Pons (tissue), 1 donor: ENCODE results near the gene RTRAF.

Experiments used
- DNase-seq: peaks from one replicate; pipeline ENCODE4 v3.0.0-alpha.2; 2016; ENCODE audit warnings: low spot score

RTRAF gene

DNA sequence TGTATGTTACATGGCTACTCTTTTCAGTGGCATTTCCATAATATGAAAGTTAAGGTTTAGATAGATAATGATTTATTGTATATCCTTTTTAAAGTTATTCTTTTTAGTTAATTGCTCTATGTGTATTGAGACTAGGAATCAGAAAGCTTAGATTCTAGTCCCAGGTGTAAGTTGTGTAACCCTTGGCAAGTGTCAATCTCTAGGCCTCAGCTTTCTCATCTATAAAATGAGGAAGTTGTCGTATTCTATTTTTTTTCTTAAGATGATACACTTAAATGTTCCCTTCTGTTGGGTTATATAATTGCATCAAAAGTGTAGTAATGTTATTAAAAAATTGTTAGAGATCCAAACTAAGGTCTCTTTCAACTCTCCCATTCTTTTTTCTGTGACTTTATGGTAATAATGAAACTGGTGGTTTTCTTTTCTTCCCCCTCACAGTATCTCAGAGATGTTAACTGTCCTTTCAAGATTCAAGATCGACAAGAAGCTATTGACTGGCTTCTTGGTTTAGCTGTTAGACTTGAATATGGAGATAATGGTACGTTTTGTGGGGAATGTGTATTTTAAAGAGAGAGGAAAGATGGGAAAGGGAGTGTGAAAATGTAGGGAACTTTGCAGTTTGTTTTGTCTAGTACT lies 4.1 kb downstream of the RTRAF start:
- DNase-seq, result no peak

DNA sequence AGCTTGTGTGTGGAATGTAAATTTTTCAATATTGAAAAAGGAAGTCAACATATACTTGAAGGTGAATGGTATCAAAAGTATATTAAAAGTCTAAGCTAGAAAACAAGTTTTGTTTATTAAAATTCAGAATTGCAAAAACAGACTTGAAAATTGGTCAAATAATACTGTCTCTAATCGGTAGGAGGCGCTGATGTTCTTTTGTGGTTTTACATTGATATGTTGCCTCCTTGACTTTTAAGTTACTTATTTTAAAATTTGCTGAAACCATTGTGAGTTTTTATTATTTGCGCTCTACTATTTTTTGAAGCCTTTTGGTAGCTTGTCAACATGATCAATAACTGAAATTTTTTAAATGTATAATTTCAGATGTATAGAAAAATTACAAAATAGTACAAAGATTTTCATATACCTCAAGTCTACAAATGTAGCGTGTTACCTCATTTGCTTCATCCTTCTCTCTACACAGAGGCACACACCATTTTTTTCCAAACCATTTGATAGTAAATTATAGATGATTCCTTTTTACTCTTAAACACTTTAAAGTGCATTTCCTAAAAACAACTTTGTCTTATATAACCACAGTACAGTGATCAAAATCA lies 6.9 kb downstream of the RTRAF start:
- DNase-seq, result peak; percentile 68

DNA sequence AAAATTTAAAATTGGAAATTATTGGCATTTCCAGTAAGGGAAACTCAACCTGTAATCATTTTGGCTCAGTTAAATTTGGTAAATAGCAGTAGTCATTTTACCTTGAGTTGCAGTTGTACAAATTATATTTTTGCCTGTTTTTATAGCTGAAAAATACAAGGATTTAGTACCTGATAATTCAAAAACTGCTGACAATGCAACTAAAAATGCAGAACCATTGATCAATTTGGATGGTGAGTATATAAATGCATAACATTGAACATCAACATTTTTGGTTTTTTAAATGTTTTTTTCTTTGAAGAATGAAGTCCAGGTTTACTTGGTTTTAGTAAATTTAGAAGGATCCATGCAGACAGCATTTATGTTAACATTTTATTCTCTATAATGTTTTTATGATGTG lies 9.0 kb downstream of the RTRAF start:
- no peak for DNase-seq

DNA sequence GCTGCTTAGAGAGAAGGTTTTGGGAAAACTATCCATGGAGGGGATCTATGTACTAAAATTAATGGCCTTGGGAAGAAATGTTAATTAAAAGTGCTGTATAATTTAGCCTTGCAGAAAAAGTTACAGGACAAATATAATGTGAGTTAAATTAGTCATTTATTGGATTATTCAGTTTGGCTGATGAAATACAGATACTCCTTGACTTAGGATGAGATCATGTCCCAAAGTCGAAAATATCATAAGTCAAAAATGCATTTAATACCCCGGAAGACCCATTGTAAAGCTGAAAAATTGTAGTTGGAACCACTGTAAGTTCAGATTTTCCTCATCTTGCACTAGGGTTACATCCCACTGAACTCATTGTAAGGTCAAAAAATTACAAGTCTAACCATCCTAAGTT lies 9.7 kb downstream of the RTRAF start:
- DNase-seq, result no peak

DNA sequence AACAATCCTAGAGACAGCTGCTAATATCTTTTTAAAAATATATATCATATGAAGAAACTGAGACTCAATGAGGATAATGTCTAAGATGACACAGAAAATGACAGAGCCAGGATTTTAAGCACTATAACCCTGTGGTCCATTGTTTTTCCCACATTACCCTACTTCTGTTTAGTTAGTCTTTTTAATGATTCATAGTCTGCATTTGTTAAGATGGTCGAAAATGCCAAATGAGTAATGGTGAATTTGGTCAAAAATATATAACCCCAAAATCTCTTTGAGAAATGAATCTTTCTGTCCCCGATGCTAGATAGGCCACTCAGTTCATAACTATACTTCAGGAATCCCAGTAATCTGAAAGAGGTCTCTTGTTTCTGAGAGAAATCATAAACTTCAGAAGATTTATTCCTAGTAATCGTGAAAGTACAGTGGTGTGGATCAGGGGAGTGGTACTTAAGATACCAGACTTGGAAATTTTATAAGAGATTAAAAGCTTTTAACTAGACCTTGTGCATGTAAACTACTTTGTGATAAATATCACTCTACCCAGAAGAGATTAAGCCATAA lies 10.8 kb downstream of the RTRAF start:
- DNase-seq, result no peak

DNA sequence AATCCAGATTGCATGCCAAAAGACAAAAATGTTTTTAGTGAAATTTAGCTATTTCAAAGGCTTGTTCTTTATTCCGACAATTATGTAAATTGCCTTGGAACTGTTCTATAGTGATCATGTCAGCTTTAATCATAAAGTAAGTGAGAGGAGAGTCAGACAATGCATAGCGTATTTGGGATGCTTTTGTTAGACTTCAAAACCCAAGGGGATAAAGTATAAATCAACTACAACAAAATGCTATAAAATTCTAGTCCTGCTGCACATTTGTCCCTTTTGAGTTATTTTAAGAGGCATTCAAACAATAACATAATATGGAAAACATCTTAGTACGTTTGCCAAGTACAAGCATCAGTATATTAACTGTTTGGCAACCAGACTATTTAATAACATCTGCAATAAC lies 11.3 kb downstream of the RTRAF start:
- DNase-seq, result no peak

DNA sequence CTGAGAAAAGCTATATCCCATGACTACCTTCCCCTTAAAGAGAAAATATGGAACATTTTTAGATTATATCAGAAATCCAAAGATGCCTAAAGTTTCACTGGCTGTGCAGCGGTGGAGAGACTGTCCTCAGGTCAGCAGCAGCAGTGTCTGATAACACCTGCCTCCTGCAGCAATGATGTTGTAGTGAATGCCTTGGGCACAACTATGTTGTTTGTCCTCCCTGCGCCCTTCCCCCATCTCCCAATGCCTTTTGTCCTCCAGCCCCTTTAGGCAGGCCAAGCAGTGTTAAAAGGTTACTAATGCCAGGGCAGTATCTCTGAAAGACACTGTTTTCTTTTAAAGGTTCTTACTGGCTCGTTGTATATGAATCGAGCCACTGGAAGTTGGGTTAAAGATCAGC lies 13.2 kb downstream of the RTRAF start:
- no peak for DNase-seq

DNA sequence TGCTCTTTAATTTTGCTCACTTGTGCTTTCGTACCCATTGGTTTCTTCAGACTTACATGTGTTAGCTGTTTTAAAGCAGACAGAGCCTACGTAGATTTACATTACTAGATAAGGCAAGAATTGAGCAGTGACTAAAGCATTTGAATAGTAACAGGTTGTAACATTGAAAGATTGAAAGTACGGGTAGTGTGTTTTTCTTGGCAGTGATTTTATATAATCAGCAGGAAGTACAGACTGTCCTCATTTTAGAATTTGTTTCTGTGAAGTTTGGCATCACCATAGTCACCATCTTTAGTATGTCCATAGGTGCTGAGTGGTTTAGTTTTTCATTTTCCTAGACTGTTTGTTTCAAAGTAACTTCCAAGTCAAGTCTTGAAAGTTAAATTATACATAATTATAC lies 14.0 kb downstream of the RTRAF start:
- no peak for DNase-seq

DNA sequence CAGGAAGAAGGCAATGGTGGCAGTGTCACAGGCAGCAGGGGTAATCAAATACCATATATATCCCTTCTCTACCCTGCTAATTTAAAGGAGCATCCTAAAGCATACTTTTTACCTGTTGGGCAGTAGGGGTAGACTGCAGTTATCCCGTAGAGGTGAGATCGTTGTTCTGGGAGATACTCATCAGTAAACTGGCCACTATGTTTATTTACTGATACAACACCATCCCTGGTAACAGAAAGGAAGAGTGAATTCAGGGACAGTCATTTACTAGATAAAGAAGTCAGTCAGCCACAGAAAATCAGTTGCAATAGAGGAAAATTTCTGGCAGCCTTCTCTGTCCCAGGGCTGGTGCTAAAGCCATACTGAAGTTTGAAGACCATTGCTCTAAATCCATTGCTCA lies 16.3 kb downstream of the RTRAF start:
- DNase-seq, result no peak

DNA sequence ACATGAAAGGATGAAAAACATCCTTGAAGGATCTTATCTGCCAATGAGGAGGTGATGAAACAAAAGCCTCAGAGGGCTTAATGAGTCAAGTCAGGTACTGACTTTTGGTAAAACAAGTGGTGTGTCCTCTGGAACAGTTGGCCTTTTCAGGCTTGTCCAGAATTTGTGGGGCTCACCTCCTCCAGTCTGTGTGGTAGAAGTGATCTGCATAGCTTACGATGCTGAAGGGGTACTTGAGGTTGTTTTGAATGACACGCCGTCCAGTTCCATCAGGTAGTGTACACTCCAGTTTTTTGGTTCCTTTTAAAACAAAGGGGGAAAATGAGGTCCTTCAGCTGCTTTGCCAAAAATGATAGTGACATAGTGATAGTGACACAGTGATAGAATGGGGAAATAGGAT lies 17.0 kb downstream of the RTRAF start:
- no peak for DNase-seq

DNA sequence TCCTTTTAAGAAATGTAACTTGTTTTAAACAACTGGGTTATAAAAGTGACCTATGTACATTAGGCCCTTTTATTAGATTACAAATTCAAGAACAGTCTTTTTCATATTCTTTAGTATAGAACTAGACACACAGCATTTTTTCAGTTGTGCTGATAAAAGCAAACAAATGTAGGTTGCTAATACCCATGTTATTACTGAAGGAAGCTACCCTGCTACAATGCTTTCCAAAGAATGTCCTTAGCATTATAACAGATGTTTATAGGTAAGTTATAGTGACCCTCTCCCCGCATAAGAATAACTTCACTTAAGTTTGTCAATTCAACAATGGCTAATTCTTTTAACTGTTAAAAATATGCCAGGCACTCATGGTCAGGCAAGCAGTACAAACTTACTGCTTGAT lies 17.9 kb downstream of the RTRAF start:
- no peak for DNase-seq

DNA sequence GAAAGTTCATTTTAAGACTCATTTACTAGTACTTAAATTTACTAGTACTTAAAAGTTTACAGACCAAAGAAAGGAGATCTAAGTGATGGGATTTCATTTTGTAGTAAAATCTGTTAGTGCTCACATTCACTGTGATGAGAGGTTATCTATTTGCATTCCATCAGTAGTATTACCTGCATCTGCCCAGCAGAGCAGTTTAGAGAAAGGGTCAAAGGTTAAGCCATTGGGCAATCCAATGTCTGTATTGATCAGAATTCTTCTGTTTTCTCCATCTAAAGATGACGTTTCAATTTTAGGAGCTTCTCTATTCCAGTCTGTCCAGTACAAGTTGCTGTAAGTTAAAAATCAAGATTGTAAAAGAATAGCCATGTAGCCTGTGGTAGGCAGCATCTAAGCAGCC lies 18.3 kb downstream of the RTRAF start:
- no peak for DNase-seq

DNA sequence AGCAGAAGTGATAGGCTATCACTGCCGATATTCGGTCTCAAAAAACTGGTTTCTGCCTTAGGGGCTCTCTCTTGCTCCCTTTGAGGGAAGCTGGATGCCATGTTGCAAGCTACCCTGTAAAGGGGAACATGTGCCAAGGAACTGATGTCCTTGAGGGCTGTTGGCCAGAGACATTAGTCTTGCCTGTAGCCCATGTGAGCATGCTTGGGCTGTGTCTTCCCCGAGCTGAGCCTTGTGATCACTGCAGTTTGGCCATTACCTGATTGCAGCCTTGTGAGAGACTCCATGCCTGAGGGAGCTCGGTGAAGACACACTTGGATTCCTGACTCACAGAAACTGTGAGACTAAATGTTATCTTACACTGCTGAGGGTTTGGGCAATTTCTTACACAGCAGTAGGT lies 18.8 kb downstream of the RTRAF start:
- no peak for DNase-seq

DNA sequence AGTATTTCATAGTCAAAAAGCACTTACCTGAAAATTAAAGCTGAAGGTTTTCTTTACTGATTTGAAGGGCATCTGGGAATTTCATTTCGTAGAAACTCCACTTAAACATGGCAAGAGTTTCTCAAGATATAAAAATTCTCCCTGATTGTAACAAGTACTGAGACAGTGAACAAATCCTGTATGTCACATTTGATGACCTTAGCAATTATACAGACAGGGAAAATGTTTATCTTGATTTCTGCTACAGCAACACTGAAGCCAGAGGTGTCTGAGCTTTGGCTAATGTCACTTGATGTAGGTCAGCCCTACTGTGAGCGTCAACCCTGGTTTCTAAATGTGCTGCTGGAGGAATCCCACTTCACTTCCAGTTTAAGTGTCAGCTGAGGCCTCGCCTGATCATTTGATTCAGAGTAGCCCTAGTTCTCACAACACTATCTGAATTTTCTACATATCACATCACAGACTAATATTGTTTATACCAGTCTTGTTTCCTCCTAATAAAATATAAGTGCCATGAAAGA lies 20.9 kb downstream of the RTRAF start:
- no peak for DNase-seq

DNA sequence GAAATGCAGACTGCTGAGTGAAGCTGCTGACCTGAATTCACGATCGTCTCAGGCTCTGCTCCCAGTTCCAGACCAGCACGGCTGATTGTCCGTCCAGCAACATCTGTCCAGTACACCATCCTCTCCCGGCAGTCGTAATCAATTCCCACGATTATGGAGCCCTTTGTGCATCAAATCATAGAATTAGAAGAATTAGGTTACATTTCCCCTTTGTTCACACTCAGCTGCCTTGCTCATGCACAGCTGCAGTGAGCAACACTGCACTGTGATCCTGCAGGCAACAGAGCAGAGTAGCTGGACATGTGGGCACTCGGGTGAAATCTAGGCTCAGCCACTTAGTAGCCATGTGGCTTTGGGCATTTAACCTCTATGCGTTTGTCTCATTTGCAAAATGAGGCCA lies 22.2 kb downstream of the RTRAF start:
- peak; percentile 75 for DNase-seq

DNA sequence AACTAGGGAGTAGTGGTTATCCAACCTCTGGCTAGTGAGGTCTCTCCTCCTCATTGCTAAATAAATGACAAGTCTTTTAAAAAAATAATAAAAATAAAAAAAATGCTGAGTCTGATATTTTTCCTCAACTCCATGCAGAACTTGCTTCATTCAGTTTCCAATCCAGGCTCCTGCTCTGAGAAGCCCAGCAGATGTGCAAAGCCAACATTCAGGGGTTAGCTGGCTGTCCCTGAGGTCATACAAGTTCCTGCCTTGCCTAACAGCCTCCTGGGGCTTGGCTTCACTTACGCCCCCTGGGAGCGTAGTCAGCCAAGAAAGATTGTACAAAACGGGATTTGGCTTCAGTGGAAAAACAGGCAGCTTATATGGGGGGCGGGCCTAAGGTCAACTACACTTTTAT lies 23.3 kb downstream of the RTRAF start:
- no peak for DNase-seq

DNA sequence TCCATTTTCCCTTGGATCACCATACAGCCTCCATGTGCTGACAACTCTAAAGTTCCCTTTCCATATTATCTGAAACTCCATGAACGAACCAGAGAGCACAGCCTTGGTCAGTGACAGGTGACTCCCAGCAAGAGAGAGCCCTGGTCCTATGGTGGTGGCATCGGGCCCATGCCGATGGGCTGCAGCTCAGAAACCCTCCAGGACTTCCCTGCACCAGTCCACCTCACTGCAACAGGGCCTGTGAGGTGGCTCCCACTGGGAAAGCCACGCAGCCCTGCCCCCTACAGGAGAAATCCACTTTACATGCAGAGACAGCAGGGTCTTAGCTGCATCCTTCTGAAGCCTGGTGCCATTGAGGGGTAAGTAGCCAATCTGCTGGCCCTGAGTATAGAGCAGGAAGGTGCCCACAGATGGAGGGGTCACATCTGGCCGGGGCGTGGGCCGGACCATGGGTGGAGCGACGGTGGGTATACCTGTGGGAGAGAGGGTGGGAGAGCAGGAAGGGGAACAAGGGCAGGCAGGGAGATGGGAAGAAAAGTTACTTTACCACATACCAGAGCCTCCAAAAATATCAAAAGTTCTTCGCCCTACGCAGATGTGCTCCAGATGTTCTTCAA lies 24.7 kb downstream of the RTRAF start:
- DNase-seq, result peak; percentile 26

DNA sequence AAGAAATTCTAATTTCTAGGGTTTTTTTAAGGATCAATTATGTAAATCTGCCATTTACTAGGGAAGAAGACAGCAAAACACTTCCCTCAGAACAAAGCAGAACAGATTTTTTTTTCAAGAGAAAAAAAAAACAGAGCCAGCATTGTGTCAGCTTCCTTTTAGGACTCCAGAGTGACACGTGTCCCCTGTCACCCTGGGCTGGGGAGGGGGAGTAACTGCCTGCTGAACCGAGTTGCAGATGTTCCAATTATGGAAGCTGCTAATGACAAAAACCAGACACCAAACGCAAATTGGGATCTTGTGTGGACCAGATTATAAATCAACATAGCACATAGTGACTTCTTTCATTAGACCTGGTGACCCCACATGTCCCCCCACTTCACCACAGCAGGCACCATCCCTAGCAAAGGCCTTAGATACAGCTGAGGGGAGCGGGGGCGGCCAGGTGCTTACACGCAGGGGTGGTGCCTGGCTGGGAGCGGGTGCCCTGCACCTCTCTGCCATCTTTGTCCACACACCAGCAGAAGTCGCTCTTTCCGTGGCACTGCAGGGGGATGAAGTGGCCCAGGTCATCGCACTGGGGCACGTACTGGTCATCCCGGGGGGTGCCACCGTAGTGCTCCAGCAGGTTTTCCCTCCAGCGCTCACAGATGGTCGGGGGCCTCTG lies 25.4 kb downstream of the RTRAF start:
- DNase-seq, result peak; percentile 95

DNA sequence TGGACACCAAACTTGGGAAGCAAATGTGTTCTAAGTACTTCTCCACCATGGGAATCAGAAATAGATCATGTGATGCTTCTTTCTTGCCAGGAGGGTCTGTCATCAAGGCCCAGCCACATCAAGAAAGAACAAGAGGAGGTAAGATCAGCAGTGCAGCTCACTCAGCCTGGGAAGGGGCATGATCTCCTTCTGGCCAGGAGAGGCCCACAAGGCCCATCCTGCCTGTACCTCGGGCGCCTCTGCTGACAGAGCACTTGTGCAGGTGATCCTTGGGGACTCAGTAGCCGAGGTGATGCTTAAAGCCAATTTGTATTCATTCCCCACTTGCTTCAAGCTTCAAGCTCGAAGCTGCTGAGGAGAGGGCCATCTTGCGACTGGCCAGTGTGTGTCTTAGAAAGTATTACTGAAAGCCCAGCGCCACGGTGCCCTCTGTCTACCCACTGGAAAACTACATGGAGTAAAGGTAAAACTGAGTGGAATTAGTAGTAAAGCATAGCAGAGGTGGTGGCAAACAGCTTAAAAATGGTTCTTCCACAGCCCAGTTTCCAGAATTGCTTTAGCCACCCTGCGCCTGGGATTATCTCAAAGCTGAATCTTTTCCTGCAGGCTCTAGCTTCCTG lies 26.2 kb downstream of the RTRAF start:
- DNase-seq, result peak; percentile 82

DNA sequence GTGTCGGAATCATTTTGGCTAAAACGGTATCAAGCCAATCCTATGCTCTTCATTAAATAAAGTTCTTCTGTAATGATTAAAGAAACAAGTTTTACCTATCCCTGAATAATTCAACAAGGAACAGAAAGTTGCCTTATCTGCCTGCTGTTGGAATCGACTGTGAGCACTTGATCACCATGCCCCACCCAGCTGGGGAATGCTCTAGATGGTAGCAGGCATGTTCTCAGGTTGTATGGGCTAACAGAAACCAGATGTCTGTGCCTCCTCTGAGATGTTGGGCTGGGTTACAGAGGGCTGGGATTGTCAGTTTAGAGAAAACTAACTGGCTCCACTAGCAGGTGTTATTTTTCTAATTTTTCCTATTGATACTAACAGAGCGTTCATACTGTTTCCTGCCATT lies 28.9 kb downstream of the RTRAF start:
- no peak for DNase-seq

DNA sequence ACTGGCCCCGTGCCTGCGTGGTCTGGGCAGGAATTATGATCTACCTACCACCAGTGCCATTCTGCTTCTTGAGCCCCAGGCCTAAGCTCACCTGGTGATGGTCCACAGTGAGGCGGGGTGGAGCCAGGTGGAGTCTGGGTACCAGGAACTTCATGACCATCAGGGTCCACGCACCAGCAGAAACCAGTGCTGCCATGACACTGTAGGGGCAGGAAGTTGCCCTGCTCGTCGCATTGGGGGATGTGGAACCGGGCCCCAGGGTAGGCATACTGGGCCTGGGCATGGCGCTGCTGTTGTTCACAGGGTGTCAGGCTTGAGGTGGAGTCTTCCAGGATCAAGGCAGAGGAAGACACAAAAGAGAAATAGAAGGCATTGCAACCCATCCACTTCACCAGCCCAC lies 29.6 kb downstream of the RTRAF start:
- no peak for DNase-seq

DNA sequence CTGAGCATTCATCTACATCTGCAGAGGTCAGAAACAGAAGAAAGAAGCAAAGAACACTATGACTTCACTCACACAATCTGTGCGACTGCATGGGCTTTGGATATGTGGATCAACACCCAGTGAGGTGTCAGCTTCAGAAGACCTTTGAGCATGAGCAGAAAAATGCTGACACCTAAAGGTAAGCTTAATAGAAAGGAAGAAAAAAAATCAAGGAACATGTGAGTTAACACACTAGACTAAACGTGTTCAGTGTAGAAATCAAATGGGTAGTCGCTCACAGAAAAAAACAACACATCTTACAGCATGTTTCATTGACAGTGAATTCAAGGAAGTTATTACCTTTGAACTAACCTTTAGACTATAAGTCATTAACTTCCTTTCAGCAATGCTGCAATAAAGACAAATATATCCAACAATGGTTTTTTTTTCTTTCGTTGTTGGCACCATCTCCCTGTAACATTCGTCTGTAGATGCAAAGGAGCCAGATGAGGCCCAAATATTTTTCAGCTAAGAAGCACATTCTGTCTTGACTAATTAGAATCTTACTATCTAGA lies 30.9 kb downstream of the RTRAF start:
- no peak for DNase-seq
